Karpas-422 (cell line): ENCODE measurements around the gene TSHZ2. TPM values are rescaled to one million over a fixed set of nuclear protein-coding genes. Genes with fewer than 3 reads are reported as not detected.

ENCODE experiments used
- DNase-seq: peaks from one replicate; pipeline ENCODE4 v3.0.0-alpha.2; 2015
- H2AFZ ChIP-seq: fragments of 200-600 bp; sonication (generic); 2 replicates; pipeline ENCODE4 v1.6.1; 2014; ENCODE audit warnings: antibody characterized with exemption, low read length, mixed read lengths
- H3K27ac ChIP-seq: fragments of 200-600 bp; sonication (generic); 2 replicates; pipeline ENCODE4 v1.5.1; 2014; ENCODE audit warnings: mild to moderate bottlenecking, low read length, moderate library complexity
- H3K27me3 ChIP-seq: fragments of 200-600 bp; sonication (generic); 2 replicates; pipeline ENCODE4 v1.6.1; 2014; ENCODE audit warnings: low read length, mixed read lengths
- H3K36me3 ChIP-seq: fragments of 200-600 bp; sonication (generic); 2 replicates; pipeline ENCODE4 v1.6.1; 2014; ENCODE audit warnings: low read length, mixed read lengths; ENCODE audit not compliant: insufficient read depth
- H3K4me1 ChIP-seq: fragments of 200-600 bp; sonication (generic); 2 replicates; pipeline ENCODE4 v1.6.1; 2014; ENCODE audit warnings: mild to moderate bottlenecking, low read length, mixed read lengths
- H3K4me2 ChIP-seq: fragments of 200-600 bp; sonication (generic); 2 replicates; pipeline ENCODE4 v1.6.1; 2014; ENCODE audit warnings: low read length, low read depth, mild to moderate bottlenecking; ENCODE audit not compliant: poor library complexity, severe bottlenecking
- H3K4me3 ChIP-seq: fragments of 200-600 bp; sonication (generic); 2 replicates; pipeline ENCODE4 v1.5.1; 2014; ENCODE audit warnings: mild to moderate bottlenecking, antibody characterized with exemption, low read length, mixed read lengths
- H3K79me2 ChIP-seq: fragments of 200-600 bp; sonication (generic); 2 replicates; pipeline ENCODE4 v1.6.1; 2014; ENCODE audit warnings: mild to moderate bottlenecking, low read length, mixed read lengths
- H3K9ac ChIP-seq: fragments of 200-600 bp; sonication (generic); 2 replicates; pipeline ENCODE4 v1.6.0; 2014; ENCODE audit warnings: low read length
- H3K9me2 ChIP-seq: fragments of 200-600 bp; sonication (generic), shearing (Covaris generic); replicated peaks from 2 replicates; pipeline ENCODE4 v1.6.0; 2014; ENCODE audit warnings: mild to moderate bottlenecking, low read length, moderate library complexity; ENCODE audit not compliant: insufficient read depth
- H3K9me3 ChIP-seq: fragments of 300-700, 200-600 bp; sonication (generic); 2 replicates; pipeline ENCODE4 v1.6.1; 2014; ENCODE audit warnings: low read length, mixed read lengths
- H4K20me1 ChIP-seq: fragments of 200-600 bp; sonication (generic); 2 replicates; pipeline ENCODE4 v1.6.1; 2014; ENCODE audit warnings: mild to moderate bottlenecking, antibody characterized with exemption, low read length, low read depth; ENCODE audit not compliant: insufficient read depth
- total RNA-seq: library from RNA; depleted of rRNA; stranded (reverse); fragments of >200 nt; shearing (Covaris generic); gene quantifications from 2 replicates; pipeline ENCODE4 v1.2.3, GENCODE V29; 2014; ENCODE audit warnings: low replicate concordance

TSHZ2 gene
- total RNA-seq, 1 experiment from 2014 or later = not detected

DNA sequence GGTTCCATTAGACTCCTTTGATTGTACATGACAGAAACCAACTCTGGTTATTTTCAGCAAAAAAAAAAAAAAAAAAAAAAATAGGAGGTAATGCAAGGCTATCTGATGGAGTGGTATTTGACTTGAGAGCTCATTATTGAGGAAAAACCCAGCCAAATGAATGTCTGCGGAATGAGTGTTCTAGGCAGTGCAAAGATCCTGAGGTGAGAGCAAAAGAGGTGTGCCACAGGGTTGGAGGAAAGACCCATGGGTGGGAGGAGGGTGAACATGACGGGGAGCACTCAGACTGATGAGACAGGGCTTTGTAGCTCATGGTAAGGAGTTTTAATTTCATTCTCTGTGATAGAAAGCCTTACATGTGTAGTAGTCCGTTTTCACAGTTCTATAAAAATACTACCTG, 188.9 kb downstream of the TSHZ2 start:
- Histone ChIP-seq H3K4me3 (no peak overlapping the region), H3K9ac (no peak overlapping the region), H3K9me3 (no peaks in the 10 kb centered on the region), H3K27me3 (no peaks in the 10 kb centered on the region), H3K79me2 (no peaks in the 10 kb centered on the region), H2AFZ (no peak overlapping the region), H3K9me2 (no peaks in the 10 kb centered on the region), H4K20me1 (no peaks in the 10 kb centered on the region), H3K36me3 (no peaks in the 10 kb centered on the region), H3K27ac (no peak overlapping the region), H3K4me2 (no peak overlapping the region), H3K4me1 (peaks cover 12% of the 10 kb centered on the region)
- DNase-seq = no peak

DNA sequence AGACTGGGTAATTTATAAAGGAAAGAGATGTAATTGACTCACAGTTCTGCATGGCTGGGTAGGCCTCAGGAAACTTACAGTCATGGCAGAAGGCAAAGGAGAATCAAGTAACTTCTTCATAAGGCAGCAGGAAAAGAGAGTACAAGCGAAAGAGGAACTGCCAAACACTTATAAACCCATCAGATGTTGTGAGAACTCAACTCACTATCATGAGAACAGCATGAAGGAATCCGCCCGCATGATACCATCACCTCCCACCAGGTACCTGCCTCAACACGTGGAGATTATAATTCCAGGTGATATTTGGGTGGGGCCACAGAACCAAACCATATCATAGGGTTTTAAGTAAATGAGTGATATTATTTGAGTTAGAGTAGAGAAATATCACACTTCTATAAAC, 189.3 kb downstream of the TSHZ2 start:
- Histone ChIP-seq H3K79me2 (no peaks in the 10 kb centered on the region), H3K4me1 (peaks cover 12% of the 10 kb centered on the region), H3K9me2 (no peaks in the 10 kb centered on the region), H3K9me3 (no peaks in the 10 kb centered on the region), H3K36me3 (no peaks in the 10 kb centered on the region), H3K9ac (no peak overlapping the region), H2AFZ (no peak overlapping the region), H3K4me3 (no peak overlapping the region), H3K27me3 (no peaks in the 10 kb centered on the region), H3K27ac (no peak overlapping the region), H3K4me2 (no peak overlapping the region), H4K20me1 (no peaks in the 10 kb centered on the region)
- DNase-seq = no peak

DNA sequence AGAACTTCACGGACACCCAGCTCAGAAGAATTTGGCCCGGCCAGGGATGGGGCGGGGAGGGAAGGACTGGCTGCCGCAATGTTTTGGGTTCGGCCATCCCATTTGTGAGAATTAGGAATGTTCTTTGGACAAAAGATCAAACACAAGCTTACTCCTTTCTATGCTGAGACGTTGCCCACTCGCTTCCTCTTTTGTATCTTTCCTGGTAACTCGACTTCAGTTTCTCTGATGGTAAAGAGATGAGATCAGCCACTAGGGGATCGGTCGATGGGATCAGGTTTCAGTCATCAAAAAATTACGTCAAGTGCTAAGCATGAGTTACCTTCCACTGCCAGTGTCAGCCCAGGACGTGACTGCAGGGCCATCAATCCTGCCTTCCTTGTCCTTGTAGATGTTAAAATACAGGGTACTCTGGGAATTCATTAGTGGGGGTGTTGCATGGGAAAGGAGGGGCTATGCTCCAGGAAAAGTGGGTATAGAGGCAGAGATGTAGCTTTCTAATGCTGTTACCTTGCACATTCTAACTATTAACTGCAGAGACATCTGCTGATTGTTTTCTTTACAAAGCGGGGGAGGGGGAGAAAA, 190.2 kb downstream of the TSHZ2 start:
- Histone ChIP-seq H3K9me3 (peaks cover 3% of the 10 kb centered on the region), H3K4me1 (peaks cover 12% of the 10 kb centered on the region), H3K27me3 (no peaks in the 10 kb centered on the region), H3K79me2 (no peaks in the 10 kb centered on the region), H3K4me3 (peak overlapping the region; percentile 35; the same call in 1 of the 2 replicates), H2AFZ (peak overlapping the region; percentile 69; the same call in 1 of the 2 replicates), H3K9me2 (no peaks in the 10 kb centered on the region), H3K36me3 (no peaks in the 10 kb centered on the region), H4K20me1 (no peaks in the 10 kb centered on the region), H3K9ac (0 out of 2 replicates have a peak overlapping the region, but pooled peaks have one; percentile 26), H3K27ac (no peak overlapping the region), H3K4me2 (peak overlapping the region; percentile 44)
- DNase-seq = peak; percentile 79

DNA sequence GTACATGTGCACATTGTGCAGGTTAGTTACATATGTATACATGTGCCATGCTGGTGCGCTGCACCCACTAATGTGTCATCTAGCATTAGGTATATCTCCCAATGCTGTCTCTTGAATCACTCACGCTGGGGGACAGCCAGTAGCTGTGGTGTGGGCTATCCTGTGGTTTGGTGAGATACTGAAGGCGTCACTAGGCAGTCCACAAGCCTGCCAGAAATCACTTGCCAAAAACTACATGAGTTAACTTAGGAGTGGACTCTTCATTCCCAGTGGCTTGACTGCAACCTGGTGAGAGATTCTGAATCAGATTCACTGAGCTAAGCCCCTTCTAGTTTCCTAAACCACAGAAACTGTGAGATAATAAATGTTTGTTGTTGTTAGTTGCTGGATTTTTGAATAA, 191.3 kb downstream of the TSHZ2 start:
- Histone ChIP-seq H3K27ac (no peak overlapping the region), H4K20me1 (no peaks in the 10 kb centered on the region), H3K9me3 (peaks cover 6% of the 10 kb centered on the region), H3K4me2 (no peak overlapping the region), H3K4me3 (no peak overlapping the region), H2AFZ (no peak overlapping the region), H3K9ac (no peak overlapping the region), H3K36me3 (no peaks in the 10 kb centered on the region), H3K9me2 (no peaks in the 10 kb centered on the region), H3K79me2 (no peaks in the 10 kb centered on the region), H3K27me3 (no peaks in the 10 kb centered on the region), H3K4me1 (peaks cover 12% of the 10 kb centered on the region)
- no peak for DNase-seq

DNA sequence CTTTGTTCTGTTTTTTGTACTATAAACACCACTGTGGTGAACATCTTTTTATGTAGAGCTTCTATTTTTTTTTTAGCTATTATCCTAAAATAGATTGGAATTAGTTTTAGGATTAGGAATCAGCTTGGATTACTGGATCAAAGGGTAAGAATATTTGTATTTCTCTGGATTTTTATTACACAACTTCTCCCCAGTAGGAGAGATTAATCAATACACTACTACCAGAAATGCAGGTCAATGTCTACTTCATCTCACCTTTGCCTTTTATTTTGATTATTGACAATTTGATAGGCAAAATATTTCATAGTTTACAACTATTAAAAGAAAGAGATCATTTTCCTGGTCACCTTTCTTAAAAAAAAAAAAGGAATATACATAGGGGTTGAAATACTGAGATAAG, 191.9 kb downstream of the TSHZ2 start:
- Histone ChIP-seq H3K36me3 (no peaks in the 10 kb centered on the region), H2AFZ (no peak overlapping the region), H3K27me3 (no peaks in the 10 kb centered on the region), H3K27ac (no peak overlapping the region), H4K20me1 (no peaks in the 10 kb centered on the region), H3K9ac (no peak overlapping the region), H3K4me3 (no peak overlapping the region), H3K9me2 (no peaks in the 10 kb centered on the region), H3K79me2 (no peaks in the 10 kb centered on the region), H3K4me2 (no peak overlapping the region), H3K4me1 (peaks cover 12% of the 10 kb centered on the region), H3K9me3 (peaks cover 6% of the 10 kb centered on the region)
- no peak for DNase-seq

DNA sequence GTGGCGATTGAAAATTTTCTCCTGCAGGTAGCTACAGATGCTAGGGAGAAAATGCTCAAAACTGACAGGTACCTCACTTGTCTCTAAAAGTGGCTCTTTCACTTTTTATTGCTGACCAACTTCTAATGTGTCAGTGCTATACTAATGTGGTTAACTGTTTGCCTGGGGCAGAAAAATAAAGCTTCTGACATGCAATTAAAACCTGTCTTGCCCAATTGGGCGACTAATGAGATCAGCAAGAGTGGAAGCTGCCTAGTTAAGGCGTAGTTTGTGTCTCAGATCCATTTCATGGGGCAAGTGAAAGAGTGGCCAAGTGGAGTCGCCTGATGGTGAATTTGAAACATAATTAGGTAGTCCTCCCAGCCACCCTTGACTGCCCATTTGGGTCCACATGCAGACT, 193.3 kb downstream of the TSHZ2 start:
- H3K4me3 ChIP-seq = no peak overlapping the region
- peaks cover 6% of the 10 kb centered on the region for H3K9me3 ChIP-seq
- H3K9me2 ChIP-seq = no peaks in the 10 kb centered on the region
- H3K9ac ChIP-seq = no peak overlapping the region
- H3K27ac ChIP-seq = no peak overlapping the region
- H3K4me2 ChIP-seq = no peak overlapping the region
- H3K79me2 ChIP-seq = no peaks in the 10 kb centered on the region
- H3K36me3 ChIP-seq = no peaks in the 10 kb centered on the region
- H4K20me1 ChIP-seq = no peaks in the 10 kb centered on the region
- H3K4me1 ChIP-seq = peaks cover 12% of the 10 kb centered on the region
- no peak overlapping the region for H2AFZ ChIP-seq
- no peak for DNase-seq
- H3K27me3 ChIP-seq = no peaks in the 10 kb centered on the region

DNA sequence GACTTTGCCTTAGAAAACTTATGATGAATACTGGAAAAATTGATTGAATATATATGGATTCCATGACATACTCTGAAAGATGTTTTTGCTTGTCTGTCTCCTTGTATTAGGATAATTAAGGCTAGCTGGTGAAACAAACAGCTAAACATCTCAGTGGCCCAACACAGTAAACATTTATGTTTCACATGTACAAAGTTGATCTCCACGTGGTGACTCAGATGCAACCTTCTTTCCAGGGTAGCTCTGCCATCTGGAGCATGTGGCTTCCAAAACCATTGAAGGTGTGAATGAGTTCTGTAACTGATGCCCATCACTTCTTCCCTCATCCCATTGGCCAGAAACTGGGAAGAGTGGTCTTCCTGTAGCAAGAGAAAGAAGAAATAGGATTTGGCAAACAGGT, 196.3 kb downstream of the TSHZ2 start:
- Histone ChIP-seq H4K20me1 (no peaks in the 10 kb centered on the region), H3K9me3 (peaks cover 11% of the 10 kb centered on the region), H3K4me3 (no peak overlapping the region), H2AFZ (no peak overlapping the region), H3K4me1 (no peaks in the 10 kb centered on the region), H3K79me2 (no peaks in the 10 kb centered on the region), H3K27me3 (no peaks in the 10 kb centered on the region), H3K27ac (no peak overlapping the region), H3K4me2 (no peak overlapping the region), H3K9me2 (no peaks in the 10 kb centered on the region), H3K9ac (no peak overlapping the region), H3K36me3 (no peaks in the 10 kb centered on the region)
- no peak for DNase-seq

DNA sequence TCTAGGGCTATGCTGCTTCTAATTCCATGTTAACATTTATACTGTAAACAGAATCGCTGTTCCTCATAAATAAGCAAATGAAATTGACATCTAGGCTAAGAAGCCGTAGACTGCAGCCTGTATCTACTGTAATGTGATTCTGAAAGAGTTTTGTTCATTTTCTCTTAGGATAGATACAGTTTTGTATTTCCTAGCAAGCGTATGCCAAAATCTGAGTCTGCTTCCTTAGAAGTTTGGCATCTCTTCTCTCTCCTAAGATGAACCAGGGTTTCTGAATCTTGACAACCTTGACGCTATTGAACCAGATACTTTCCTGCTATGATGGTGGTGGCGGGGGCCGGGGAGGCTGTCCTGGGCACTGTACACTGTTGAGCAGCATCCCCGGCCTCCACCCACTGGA, 198.0 kb downstream of the TSHZ2 start:
- H3K4me2 ChIP-seq = no peak overlapping the region
- peaks cover 11% of the 10 kb centered on the region for H3K9me3 ChIP-seq
- no peak overlapping the region for H3K27ac ChIP-seq
- H3K4me1 ChIP-seq = no peaks in the 10 kb centered on the region
- H3K4me3 ChIP-seq = no peak overlapping the region
- H3K9me2 ChIP-seq = no peaks in the 10 kb centered on the region
- no peak overlapping the region for H3K9ac ChIP-seq
- DNase-seq = no peak
- H4K20me1 ChIP-seq = no peaks in the 10 kb centered on the region
- H3K27me3 ChIP-seq = no peaks in the 10 kb centered on the region
- no peak overlapping the region for H2AFZ ChIP-seq
- no peaks in the 10 kb centered on the region for H3K36me3 ChIP-seq
- no peaks in the 10 kb centered on the region for H3K79me2 ChIP-seq
